H1 (cell line): ENCODE measurements around the gene EPX. TPM values are rescaled to one million over a fixed set of nuclear protein-coding genes. Genes with fewer than 3 reads are reported as not detected.

ENCODE experiments used
- CTCF ChIA-PET: fragments of 300-600 bp; sonication (Branson Sonifier 250); formaldehyde crosslinking; loops from one replicate; lab custom pipeline; 2021; ENCODE audit not compliant: partially characterized antibody; lab: Charles Lee
- POLR2A ChIA-PET: fragments of 300-600 bp; sonication (Branson Sonifier 250); formaldehyde crosslinking; loops from one replicate; lab custom pipeline; 2021; ENCODE audit warnings: inconsistent platforms; ENCODE audit not compliant: partially characterized antibody; lab: Charles Lee
- DNase-seq, 2 experiments: peaks; one replicate each; pipeline versions ENCODE4 v3.0.0 to v3.0.0-alpha.2; 2010 to 2022; ENCODE audit warnings: low spot score in 2 of 2, low read depth in 1 of 2, mixed read lengths in 1 of 2
- FAIRE-seq: peaks from 2 replicates; lab custom pipeline; 2011; peaks lifted over from hg19 to GRCh38; lab: Jason Lieb, UNC
- H2AFZ ChIP-seq: 2 replicates; pipeline ENCODE4 v1.8.1; 2012; ENCODE audit warnings: low read length, inconsistent platforms
- H2AK5ac ChIP-seq: 2 replicates; pipeline ENCODE4 v1.6.1; 2013; ENCODE audit warnings: low read depth, low read length
- H2BK120ac ChIP-seq: replicated peaks from 2 replicates; pipeline ENCODE3; 2013; ENCODE audit warnings: low read depth, low read length, inconsistent platforms
- H2BK12ac ChIP-seq: 2 replicates; pipeline ENCODE4 v1.6.1; 2013; ENCODE audit warnings: low read depth, low read length
- H2BK15ac ChIP-seq: 2 replicates; pipeline ENCODE4 v1.6.1; 2013; ENCODE audit warnings: low read length
- H2BK20ac ChIP-seq: 2 replicates; pipeline ENCODE4 v1.6.1; 2013; ENCODE audit warnings: low read length
- H2BK5ac ChIP-seq: 2 replicates; pipeline ENCODE4 v1.6.1; 2013; ENCODE audit warnings: low read depth, low read length
- H3K14ac ChIP-seq: 2 replicates; pipeline ENCODE4 v1.6.1; 2013; ENCODE audit warnings: inconsistent platforms; ENCODE audit not compliant: insufficient read length
- H3K18ac ChIP-seq: 2 replicates; pipeline ENCODE4 v1.6.1; 2013; ENCODE audit warnings: low read length; ENCODE audit errors: extremely low read depth
- H3K23ac ChIP-seq: 2 replicates; pipeline ENCODE4 v1.6.1; 2013; ENCODE audit warnings: inconsistent platforms; ENCODE audit not compliant: insufficient read length
- H3K23me2 ChIP-seq: 2 replicates; pipeline ENCODE4 v1.6.1; 2013; ENCODE audit warnings: low read depth, low read length
- H3K27ac ChIP-seq: 2 replicates; pipeline ENCODE4 v1.6.1; 2011; ENCODE audit warnings: low read depth, low read length, inconsistent platforms
- H3K27me3 ChIP-seq, 4 experiments: replicated peaks in 1 of 4; 1 replicate in 1 of 4; 2 replicates in 3 of 4; pipeline versions ENCODE4 v1.6.1 to v1.8.1; 2011 to 2013; ENCODE audit warnings: low read length in 3 of 4, mild to moderate bottlenecking in 3 of 4, inconsistent platforms in 2 of 4, mixed read lengths in 2 of 4, moderate library complexity in 1 of 4; ENCODE audit not compliant: control insufficient read depth in 3 of 4, insufficient read depth in 3 of 4; ENCODE audit errors: extremely low read depth in 1 of 4
- H3K36me3 ChIP-seq, 4 experiments: 2 replicates each; pipeline versions ENCODE4 v1.6.1 to v1.8.1; 2011 to 2013; ENCODE audit warnings: mild to moderate bottlenecking in 4 of 4, low read length in 3 of 4, moderate library complexity in 2 of 4, control low read depth in 1 of 4, inconsistent platforms in 1 of 4; ENCODE audit not compliant: insufficient read depth in 4 of 4, control insufficient read depth in 2 of 4
- H3K4ac ChIP-seq: replicated peaks from 2 replicates; pipeline ENCODE3; 2013; ENCODE audit warnings: low read length, low read depth, mixed read lengths, inconsistent platforms; ENCODE audit not compliant: insufficient read length
- H3K4me1 ChIP-seq, 4 experiments: replicated peaks in 1 of 4; 1 replicate in 1 of 4; 2 replicates in 3 of 4; pipeline versions ENCODE4 v1.6.1 to v1.8.1; 2011 to 2013; ENCODE audit warnings: low read length in 3 of 4, inconsistent platforms in 2 of 4, mixed read lengths in 1 of 4; ENCODE audit not compliant: insufficient read depth in 4 of 4, control insufficient read depth in 3 of 4
- H3K4me2 ChIP-seq, 2 experiments: 2 replicates each; pipeline versions ENCODE4 v1.6.1 to v1.8.1; 2011 to 2013; ENCODE audit warnings: low read depth in 2 of 2, low read length in 2 of 2, control low read depth in 1 of 2, inconsistent platforms in 1 of 2, mild to moderate bottlenecking in 1 of 2; ENCODE audit not compliant: insufficient read depth in 1 of 2
- H3K4me3 ChIP-seq, 4 experiments: fragments of 200-600, 300-600 bp in 1 of 4; sonication (generic), shearing (Covaris generic), sonication (Bioruptor Twin) in 1 of 4; 2 replicates each; pipeline versions ENCODE4 v1.5.1 to v1.8.1; 2011 to 2016; ENCODE audit warnings: low read length in 4 of 4, low read depth in 3 of 4, control low read depth in 2 of 4, inconsistent platforms in 2 of 4, mild to moderate bottlenecking in 2 of 4, mixed read lengths in 1 of 4, moderate library complexity in 1 of 4; ENCODE audit not compliant: insufficient read depth in 2 of 4; ENCODE audit errors: extremely low read depth in 1 of 4
- H3K56ac ChIP-seq: replicated peaks from 2 replicates; pipeline ENCODE3; 2013; ENCODE audit warnings: low read depth, mild to moderate bottlenecking, mixed read lengths, low read length, inconsistent platforms; ENCODE audit not compliant: insufficient read length
- H3K79me1 ChIP-seq: 2 replicates; pipeline ENCODE4 v1.6.1; 2013; ENCODE audit warnings: low read depth, low read length, control low read depth
- H3K79me2 ChIP-seq, 2 experiments: 2 replicates each; pipeline versions ENCODE4 v1.6.1 to v1.8.1; 2012 to 2013; ENCODE audit warnings: low read length in 2 of 2, mild to moderate bottlenecking in 2 of 2, inconsistent platforms in 1 of 2; ENCODE audit not compliant: insufficient read depth in 2 of 2, control insufficient read depth in 1 of 2
- H3K9ac ChIP-seq, 4 experiments: replicated peaks in 1 of 4; 1 replicate in 1 of 4; 2 replicates in 3 of 4; pipeline versions ENCODE4 v1.6.1 to v1.8.1; 2011 to 2013; ENCODE audit warnings: low read depth in 3 of 4, low read length in 3 of 4, control low read depth in 2 of 4, mild to moderate bottlenecking in 2 of 4, moderate library complexity in 2 of 4, inconsistent platforms in 1 of 4; ENCODE audit errors: extremely low read depth in 1 of 4
- H3K9me3 ChIP-seq, 2 experiments: 2 replicates each; pipeline versions ENCODE4 v1.6.1 to v1.8.1; 2012 to 2013; ENCODE audit warnings: mild to moderate bottlenecking in 2 of 2, moderate library complexity in 2 of 2, control low read depth in 1 of 2, inconsistent platforms in 1 of 2, low read depth in 1 of 2, low read length in 1 of 2, mixed read lengths in 1 of 2; ENCODE audit not compliant: insufficient read depth in 2 of 2
- H4K20me1 ChIP-seq, 2 experiments: replicated peaks in 1 of 2; 2 replicates each; pipeline versions ENCODE3 to v1.8.1; 2011 to 2013; ENCODE audit warnings: inconsistent platforms in 2 of 2, low read length in 2 of 2, mild to moderate bottlenecking in 1 of 2; ENCODE audit not compliant: insufficient read depth in 2 of 2, control insufficient read depth in 1 of 2
- H4K5ac ChIP-seq: 2 replicates; pipeline ENCODE4 v1.6.1; 2013; ENCODE audit warnings: low read length, low read depth, mixed read lengths, inconsistent platforms; ENCODE audit not compliant: insufficient read length
- H4K8ac ChIP-seq: 2 replicates; pipeline ENCODE4 v1.8.0; 2013; ENCODE audit warnings: mild to moderate bottlenecking, moderate library complexity, low read length, inconsistent platforms; ENCODE audit not compliant: insufficient read depth; ENCODE audit errors: extremely low read depth
- H4K91ac ChIP-seq: replicated peaks from 2 replicates; pipeline ENCODE3; 2013; ENCODE audit warnings: low read length, mixed read lengths, inconsistent platforms; ENCODE audit not compliant: insufficient read length
- ATF3 ChIP-seq: IDR thresholded peaks from 2 replicates; pipeline ENCODE4 v1.6.1; 2011; ENCODE audit warnings: low read depth, mild to moderate bottlenecking, low read length; ENCODE audit not compliant: insufficient read depth
- POLR2A ChIP-seq, 2 experiments: IDR thresholded peaks; 1 replicate in 1 of 2; 2 replicates in 1 of 2; pipeline ENCODE4 v1.6.1; 2011; ENCODE audit warnings: low read depth in 2 of 2, low read length in 2 of 2, mild to moderate bottlenecking in 2 of 2; ENCODE audit errors: control extremely low read depth in 1 of 2
- SP2 ChIP-seq: IDR thresholded peaks from 2 replicates; pipeline ENCODE4 v1.6.1; 2012; ENCODE audit warnings: mild to moderate bottlenecking, low read length, inconsistent platforms
- YY1 ChIP-seq: IDR thresholded peaks from 2 replicates; pipeline ENCODE4 v1.6.1; 2011; ENCODE audit warnings: low read depth, mild to moderate bottlenecking, low read length
- WGBS, 2 experiments: shearing (Covaris generic) in 1 of 2; methylation state at CpG; one replicate each; pipeline versions ENCODE4 v1.1.6 to v1.1.7; 2013 to 2015; ENCODE audit warnings: low lambda C conversion rate in 2 of 2, mixed read lengths in 2 of 2, inconsistent platforms in 1 of 2, low coverage in 1 of 2, missing lambda C conversion rate in 1 of 2; ENCODE audit not compliant: insufficient replicate concordance in 2 of 2, insufficient coverage in 1 of 2, insufficient read length in 1 of 2; ENCODE audit errors: extremely low coverage in 1 of 2, missing lambda C conversion rate in 1 of 2; 5-methylcytosine and 5-hydroxymethylcytosine counted together
- polyA plus RNA-seq, 7 experiments: library from polyadenylated mRNA; depleted of rRNA in 3 of 7; stranded (reverse) in 5 of 7; unstranded in 2 of 7; fragments of >200 nt in 5 of 7; fragments of 200-250 nt in 2 of 7; gene quantifications; 1 replicate in 5 of 7; 2 replicates in 1 of 7; 4 replicates in 1 of 7; pipeline versions ENCODE4 v1.2.1 to v1.2.3, GENCODE V29; 2011 to 2013; ENCODE audit warnings: missing spikeins in 2 of 7, mixed read lengths in 2 of 7
- total RNA-seq: library from RNA; stranded (reverse); fragmentation: NEBNext Ultra II Directional; extraction: Animal tissue kit (Norgen Biotek cat#: 25700); gene quantifications from 2 replicates; pipeline ENCODE4 v1.2.1, GENCODE V29; 2021

Gene EPX
- total and polyA plus RNA-seq, 2 of the 8 experiments (the other 6 are each of a cell fraction or from before 2014, with no cell fraction given), result not detected

GRCh38 chr17:58229384-58229783, 36.9 kb downstream of the EPX start:
- Histone ChIP-seq H2AK5ac (no peak overlapping the region), H2BK5ac (no peak overlapping the region), H3K14ac (no peak overlapping the region), H3K23me2 (no peaks in the 10 kb centered on the region), H2BK15ac (no peak overlapping the region), H3K56ac (no peak overlapping the region), H3K27ac (no peak overlapping the region), H3K79me2 (no peaks in the 10 kb centered on the region), H3K36me3 (no peaks in the 10 kb centered on the region), H2BK20ac (no peak overlapping the region), H3K9ac (no peak overlapping the region), H2BK120ac (no peak overlapping the region), H3K18ac (no peak overlapping the region)
- POLR2A ChIA-PET, result interaction anchor here (0.7 to 1.4 kb wide), 4 partner anchors 9 to 146 kb away, joined by 3 to 5 read pairs (median 4); partner anchors contain the start of genes DYNLL2, LPO and MKS1
- CTCF ChIA-PET, result interaction anchor here (1.0 to 2.7 kb wide), 11 partner anchors 8 to 88 kb away, joined by 3 to 13 read pairs (median 4); partner anchors contain the start of gene MKS1
- DNase-seq, result no peak
- no peak for FAIRE-seq
- no peak for TF ChIP-seq SP2
- TF ChIP-seq POLR2A (IDR thresholded peaks at IDR 0.05; ENCODE audit: control extremely low read depth in 1 of 2, low read depth in 2 of 2, low read length in 2 of 2), result no peak
- TF ChIP-seq YY1, result peak; percentile 60; the same call in 1 of the 2 replicates
- no peak for TF ChIP-seq ATF3
- TF ChIP-seq, all 59 proteins: peak for 1
- no peak overlapping the region for H3K23ac ChIP-seq
- 64% methylated on average over 1 of the region's 1 CpG; no CpG with 5 or more reads in 1 of the 2 experiments for WGBS, 2 experiments
- no peak overlapping the region for H2BK12ac ChIP-seq
- no peak overlapping the region for H4K5ac ChIP-seq
- peaks cover 0 to 4% (median 0%) of the 10 kb centered on the region in 4 experiments; a peak in 4 of 7 replicates for H3K4me1 ChIP-seq
- H3K9me3 ChIP-seq, result no peaks in the 10 kb centered on the region
- H3K4me3 ChIP-seq, result no peak overlapping the region
- peak overlapping the region; percentile 4 to 22; a peak in 3 of 4 replicates for H3K4me2 ChIP-seq
- H3K79me1 ChIP-seq, result no peaks in the 10 kb centered on the region
- no peak overlapping the region for H3K4ac ChIP-seq
- H2AFZ ChIP-seq, result peak overlapping the region; percentile 94
- H3K27me3 ChIP-seq, result peaks cover 1 to 18% (median 8%) of the 10 kb centered on the region in 4 experiments; a peak in 5 of 7 replicates
- no peak overlapping the region for H4K8ac ChIP-seq
- H4K20me1 ChIP-seq, result no peaks in the 10 kb centered on the region
- no peak overlapping the region for H4K91ac ChIP-seq
